HUDEP-2 (cell line): Measurements from ENCODE around the gene METTL17.
"Not testable (repeated sequence)": the region's sequence is repeated elsewhere in the genome, so short reads cannot be mapped to it uniquely, and the experiment has no call there.

Source experiments
- DNase-seq, 76 experiments: peaks; one replicate each; lab custom pipeline; 2025; ENCODE audit not compliant: unreplicated experiment in 76 of 76; lab: John Stamatoyannopoulos, UW

METTL17 gene

GRCh38 chr14:20989787-20990600 lies at the start of gene METTL17:
Gene METTL17 (plus strand): TSS chr14:20989980. CDS start chr14:20990003, 23 bp downstream.
- peak; percentile 16 to 95 (median 85) for DNase-seq

- not testable (repeated sequence) for DNase-seq
Measured at GRCh38 chr14:20945146-20945545, 44.6 kb upstream of the METTL17 start.

GRCh38 chr14:20946707-20947106 lies 43.1 kb upstream of the METTL17 start:
- DNase-seq: not testable (repeated sequence)

GRCh38 chr14:20954736-20955537 lies 34.8 kb upstream of the METTL17 start, which contains the start of gene RNASE2:
Gene RNASE2 (plus strand): TSS chr14:20955487. CDS start chr14:20955772, 285 bp downstream.
- DNase-seq: not testable (repeated sequence)

- not testable (repeated sequence) for DNase-seq
Measured at GRCh38 chr14:20955538-20955873, 34.3 kb upstream of the METTL17 start.

- DNase-seq: no peak
Measured at GRCh38 chr14:20956376-20956976, 33.3 kb upstream of the METTL17 start.

- DNase-seq: not testable (repeated sequence)
Measured at GRCh38 chr14:20958946-20959345, 30.8 kb upstream of the METTL17 start.

GRCh38 chr14:20969336-20969735 lies 20.4 kb upstream of the METTL17 start:
- DNase-seq: no peak

GRCh38 chr14:20970647-20970982 lies 19.2 kb upstream of the METTL17 start:
- peak in 1 of 76 experiments; percentile 58 for DNase-seq

GRCh38 chr14:20970983-20971704 lies 18.6 kb upstream of the METTL17 start:
- peak in 74 of 76 experiments; percentile 9 to 88 (median 65) for DNase-seq

GRCh38 chr14:20971705-20972021 lies 18.1 kb upstream of the METTL17 start:
- peak in 1 of 76 experiments; percentile 43 for DNase-seq

- DNase-seq: no peak
Measured at GRCh38 chr14:20973501-20973900, 16.3 kb upstream of the METTL17 start.

GRCh38 chr14:20976291-20976690 lies 13.5 kb upstream of the METTL17 start:
- DNase-seq: no peak

GRCh38 chr14:20978687-20979086 lies 11.1 kb upstream of the METTL17 start:
- no peak for DNase-seq

GRCh38 chr14:20980906-20981305 lies 8.9 kb upstream of the METTL17 start:
- no peak for DNase-seq

- no peak for DNase-seq
Measured at GRCh38 chr14:20982646-20983369, 7.0 kb upstream of the METTL17 start.

- not testable (repeated sequence) for DNase-seq
Measured at GRCh38 chr14:20985650-20986049, 4.1 kb upstream of the METTL17 start.

GRCh38 chr14:20986811-20987210 lies 3.0 kb upstream of the METTL17 start:
- peak in 1 of 76 experiments; percentile 1 for DNase-seq

GRCh38 chr14:20988717-20989470 lies 886 bp upstream of the METTL17 start:
- DNase-seq: no peak

GRCh38 chr14:20989471-20989786 lies 351 bp upstream of the METTL17 start:
- no peak for DNase-seq
